Neural progenitor cell (in vitro differentiated cells): ENCODE results near the gene FAM234B.
"Not testable (repeated sequence)": the region's sequence is repeated elsewhere in the genome, so short reads cannot be mapped to it uniquely, and the experiment has no call there.

Experiments
- CTCF ChIP-seq: fragments of 200-600 bp; sonication (generic); IDR thresholded peaks from 2 replicates; pipeline ENCODE4 v1.5.1; 2017; ENCODE audit warnings: antibody characterized with exemption, mild to moderate bottlenecking
- EZH2 ChIP-seq: fragments of 200-600 bp; sonication (generic); IDR thresholded peaks from 2 replicates; pipeline ENCODE4 v1.6.1; 2017; ENCODE audit warnings: antibody characterized with exemption, mild to moderate bottlenecking, moderate library complexity

- TF ChIP-seq EZH2, CTCF: not testable (repeated sequence)
These were observed 8.8 kb upstream of the FAM234B start for GRCh38 chr12:13035335-13035734.
